Measurements from ENCODE around the gene NT5C1B. TPM values are rescaled to one million over a fixed set of nuclear protein-coding genes. Genes with fewer than 3 reads are reported as not detected.

NT5C1B gene
- total RNA-seq, 1 experiment from 2014 or later = not detected

GRCh38 chr2:18519914-18520450 lies 69.4 kb downstream of the NT5C1B start:
- H3K4me1 Mint-ChIP-seq (ENCODE audit: insufficient read depth, unreplicated experiment) = no peaks in the 10 kb centered on the region
- ChIA-PET POLR2A (interaction anchor here (0.6 to 0.7 kb wide), 2 partner anchors 10 to 123 kb away, joined by 3 to 4 read pairs; no protein-coding TSS in a partner anchor), CTCF (interaction anchor here (0.6 to 6.5 kb wide), 50 partner anchors 9 to 1347 kb away, joined by 3 to 44 read pairs (median 4); partner anchors contain the start of gene RDH14)
- TF ChIP-seq CTCF (IDR thresholded peaks at IDR 0.05; ENCODE audit: unreplicated experiment) = no peak
- H3K9me3 Mint-ChIP-seq (ENCODE audit: unreplicated experiment) = no peaks in the 10 kb centered on the region
- peaks cover 5% of the 10 kb centered on the region for H3K36me3 Mint-ChIP-seq (ENCODE audit: insufficient read depth, unreplicated experiment)
- H3K27ac Mint-ChIP-seq (ENCODE audit: low read depth, unreplicated experiment) = no peak overlapping the region
- intact Hi-C loops (cut with micrococcal nuclease) = loop anchor here (1.0 to 10.0 kb wide), 7 partner anchors 85 to 1343 kb away; no protein-coding TSS in a partner anchor
- no peak overlapping the region for H3K4me3 Mint-ChIP-seq (ENCODE audit: unreplicated experiment)
- BruUV-seq (replicated peaks) = no TSS peak
- H3K27me3 Mint-ChIP-seq (ENCODE audit: insufficient read depth, unreplicated experiment) = no peaks in the 10 kb centered on the region
- no peak for DNase-seq (ENCODE audit: unreplicated experiment)

GRCh38 chr2:18518116-18519111 lies 71.0 kb downstream of the NT5C1B start:
- H3K9me3 Mint-ChIP-seq (ENCODE audit: unreplicated experiment) = no peaks in the 10 kb centered on the region
- CTCF ChIA-PET = interaction anchor here (0.5 to 6.5 kb wide), 13 partner anchors 12 to 1747 kb away, joined by 3 to 36 read pairs (median 4); no protein-coding TSS in a partner anchor
- no peak for TF ChIP-seq CTCF (IDR thresholded peaks at IDR 0.05; ENCODE audit: unreplicated experiment)
- no peak overlapping the region for H3K27ac Mint-ChIP-seq (ENCODE audit: low read depth, unreplicated experiment)
- no peak for DNase-seq (ENCODE audit: unreplicated experiment)
- no peaks in the 10 kb centered on the region for H3K4me1 Mint-ChIP-seq (ENCODE audit: insufficient read depth, unreplicated experiment)
- intact Hi-C loops (cut with micrococcal nuclease) = no loop called here
- H3K4me3 Mint-ChIP-seq (ENCODE audit: unreplicated experiment) = no peak overlapping the region
- H3K36me3 Mint-ChIP-seq (ENCODE audit: insufficient read depth, unreplicated experiment) = peaks cover 5% of the 10 kb centered on the region
- BruUV-seq (replicated peaks) = no TSS peak
- POLR2A ChIA-PET = interaction anchor here (0.6 to 1.0 kb wide), 2 partner anchors 28 to 42 kb away, joined by 3 to 4 read pairs; partner anchors contain the start of gene RDH14
- no peaks in the 10 kb centered on the region for H3K27me3 Mint-ChIP-seq (ENCODE audit: insufficient read depth, unreplicated experiment)

DNA sequence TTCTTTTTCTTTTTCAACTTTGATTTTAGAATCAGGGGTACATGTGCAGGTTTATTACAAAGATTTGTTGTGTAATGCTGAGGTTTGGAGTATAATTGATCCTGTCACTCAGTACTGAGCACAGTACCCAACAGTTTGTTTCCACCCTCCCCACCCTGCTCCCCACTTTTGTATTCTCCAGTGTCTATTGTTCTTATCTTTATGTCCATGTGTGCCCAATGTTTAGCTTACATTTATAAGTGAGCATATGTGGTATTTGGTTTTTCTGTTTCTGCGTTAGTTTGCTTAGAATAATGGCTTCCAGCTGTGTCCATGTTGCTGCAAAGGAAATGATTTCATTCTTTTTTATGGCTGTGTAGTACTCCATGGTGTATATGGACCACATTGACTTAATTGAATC lies 72.0 kb downstream of the NT5C1B start:
- intact Hi-C loops (cut with micrococcal nuclease) = no loop called here

More for the DNA sequence above, 72.0 kb downstream of the NT5C1B start:
- no peaks in the 10 kb centered on the region for H3K27me3 Mint-ChIP-seq (ENCODE audit: insufficient read depth, unreplicated experiment)
- POLR2A ChIA-PET = interaction anchor here (1.5 kb wide), 1 partner anchor 43 kb away, joined by 4 read pairs; the partner anchor contains the start of gene RDH14
- no peak for TF ChIP-seq CTCF (IDR thresholded peaks at IDR 0.05; ENCODE audit: unreplicated experiment)
- H3K27ac Mint-ChIP-seq (ENCODE audit: low read depth, unreplicated experiment) = no peak overlapping the region
- H3K9me3 Mint-ChIP-seq (ENCODE audit: unreplicated experiment) = no peaks in the 10 kb centered on the region
- no peaks in the 10 kb centered on the region for H3K4me1 Mint-ChIP-seq (ENCODE audit: insufficient read depth, unreplicated experiment)
- H3K36me3 Mint-ChIP-seq (ENCODE audit: insufficient read depth, unreplicated experiment) = peaks cover 5% of the 10 kb centered on the region
- H3K4me3 Mint-ChIP-seq (ENCODE audit: unreplicated experiment) = no peak overlapping the region
- DNase-seq (ENCODE audit: unreplicated experiment) = no peak
- BruUV-seq (replicated peaks) = no TSS peak
- CTCF ChIA-PET = interaction anchor here (0.6 to 6.5 kb wide), 7 partner anchors 13 to 1346 kb away, joined by 3 to 36 read pairs (median 3); no protein-coding TSS in a partner anchor
